NCI-H524 treated with DMSO at 0.1 percent for 48 hours (cell line): ENCODE measurements around the gene TRMT2A.

ENCODE experiments used
- DNase-seq: peaks from one replicate; lab custom pipeline; 2025; lab: John Stamatoyannopoulos, UW

The TRMT2A gene

GRCh38 chr22:20063271-20064139 lies 53.5 kb downstream of the TRMT2A start:
- DNase-seq = no peak

GRCh38 chr22:20062766-20063083 lies 54.3 kb downstream of the TRMT2A start:
- DNase-seq = no peak

GRCh38 chr22:20062043-20062765 lies 54.8 kb downstream of the TRMT2A start:
- DNase-seq = no peak
